OCI-LY3 (cell line): Measurements from ENCODE around the gene PRKACB.

Source experiments
- EZH2phosphoT487 ChIP-seq: fragments of 200-600 bp; shearing (Covaris generic); IDR thresholded peaks from 2 replicates; pipeline ENCODE4 v1.6.1; 2018; ENCODE audit warnings: antibody characterized with exemption, mixed run types, low read depth
- TF ChIP-seq, protein P1 (sequence below): fragments of 200-600, 300-600 bp; sonication (generic); IDR thresholded peaks from 2 replicates; pipeline ENCODE4 v1.5.1; 2014; ENCODE audit warnings: antibody characterized with exemption, low read length, low read depth

DNA sequence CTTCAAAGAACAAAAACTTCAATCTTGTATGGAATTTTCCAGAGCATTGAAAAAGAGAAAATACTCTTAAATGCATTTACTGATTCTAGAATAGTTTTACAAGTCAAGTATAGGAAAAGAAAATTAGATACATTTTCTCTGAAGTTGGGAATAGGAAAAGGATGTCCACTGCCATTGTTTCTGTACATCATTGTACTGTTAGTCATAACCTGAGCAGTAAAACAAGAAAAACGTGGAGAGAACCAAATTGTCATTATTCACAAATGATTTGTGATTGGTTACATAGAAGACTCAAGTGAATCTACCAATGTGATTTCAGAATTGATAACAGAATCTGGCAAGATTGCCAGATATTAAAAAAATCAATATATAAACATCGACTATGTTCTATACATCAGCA lies 27.4 kb downstream of the PRKACB start:
- TF ChIP-seq, protein P1, sequence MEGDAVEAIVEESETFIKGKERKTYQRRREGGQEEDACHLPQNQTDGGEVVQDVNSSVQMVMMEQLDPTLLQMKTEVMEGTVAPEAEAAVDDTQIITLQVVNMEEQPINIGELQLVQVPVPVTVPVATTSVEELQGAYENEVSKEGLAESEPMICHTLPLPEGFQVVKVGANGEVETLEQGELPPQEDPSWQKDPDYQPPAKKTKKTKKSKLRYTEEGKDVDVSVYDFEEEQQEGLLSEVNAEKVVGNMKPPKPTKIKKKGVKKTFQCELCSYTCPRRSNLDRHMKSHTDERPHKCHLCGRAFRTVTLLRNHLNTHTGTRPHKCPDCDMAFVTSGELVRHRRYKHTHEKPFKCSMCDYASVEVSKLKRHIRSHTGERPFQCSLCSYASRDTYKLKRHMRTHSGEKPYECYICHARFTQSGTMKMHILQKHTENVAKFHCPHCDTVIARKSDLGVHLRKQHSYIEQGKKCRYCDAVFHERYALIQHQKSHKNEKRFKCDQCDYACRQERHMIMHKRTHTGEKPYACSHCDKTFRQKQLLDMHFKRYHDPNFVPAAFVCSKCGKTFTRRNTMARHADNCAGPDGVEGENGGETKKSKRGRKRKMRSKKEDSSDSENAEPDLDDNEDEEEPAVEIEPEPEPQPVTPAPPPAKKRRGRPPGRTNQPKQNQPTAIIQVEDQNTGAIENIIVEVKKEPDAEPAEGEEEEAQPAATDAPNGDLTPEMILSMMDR: no peak
- no peak for TF ChIP-seq EZH2phosphoT487
